ENCODE measurements around the gene EXOC4. TPM values are rescaled to one million over a fixed set of nuclear protein-coding genes. Genes with fewer than 3 reads are reported as not detected.

Gene EXOC4
- total RNA-seq, 1 donor from 2014 or later = 65.0 TPM

DNA sequence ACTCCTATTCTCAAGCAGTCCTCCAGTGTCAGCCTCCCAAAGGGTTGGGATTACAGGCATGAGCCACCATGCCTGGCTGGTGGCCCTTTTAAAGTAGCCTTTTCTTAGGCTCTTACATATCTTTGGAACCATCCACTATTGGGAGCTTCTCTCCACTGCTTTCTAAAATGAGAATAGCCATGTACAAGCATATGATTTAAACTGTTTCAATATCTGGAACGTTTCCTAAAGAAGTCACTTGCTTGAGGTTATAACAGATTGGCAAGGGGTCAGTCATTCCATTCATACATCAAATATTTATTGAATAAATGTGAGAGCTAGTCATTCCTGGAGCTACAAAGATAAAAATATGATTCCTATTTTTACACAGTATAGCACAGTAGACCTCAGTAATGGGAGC, 776.9 kb downstream of the EXOC4 start:
- H3K36me3 Mint-ChIP-seq (ENCODE audit: low read depth) = no peaks in the 10 kb centered on the region
- H3K4me1 Mint-ChIP-seq (ENCODE audit: low read depth) = no peaks in the 10 kb centered on the region
- intact Hi-C loops (cut with micrococcal nuclease) = no loop called here
- DNase-seq (ENCODE audit: low spot score) = no peak
- no peak overlapping the region for H3K27ac Mint-ChIP-seq
- no peaks in the 10 kb centered on the region for H3K27me3 Mint-ChIP-seq (ENCODE audit: low read depth)
- H3K4me3 Mint-ChIP-seq (ENCODE audit: low read depth) = no peak overlapping the region
- no peaks in the 10 kb centered on the region for H3K9me3 Mint-ChIP-seq

DNA sequence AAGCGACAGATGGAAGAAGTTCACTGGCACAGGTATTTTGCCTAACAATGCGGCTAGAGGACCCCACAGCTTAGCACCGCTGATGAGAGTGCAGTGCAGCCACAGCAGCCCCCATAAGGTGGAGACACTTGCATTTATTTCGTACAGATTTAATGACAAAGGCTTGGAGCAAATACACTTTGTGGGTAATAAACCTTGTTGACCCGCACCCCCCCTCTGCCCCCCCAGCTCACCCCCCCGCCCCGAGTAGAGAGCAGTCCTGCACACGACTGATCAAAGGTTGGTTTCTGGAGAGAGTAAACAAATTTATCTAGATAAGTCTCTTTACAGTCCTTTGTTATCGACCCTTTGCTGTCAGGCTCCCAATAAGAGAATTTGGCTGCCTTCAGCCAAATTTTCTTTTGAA, 777.6 kb downstream of the EXOC4 start:
- no peaks in the 10 kb centered on the region for H3K27me3 Mint-ChIP-seq (ENCODE audit: low read depth)
- intact Hi-C loops (cut with micrococcal nuclease) = no loop called here
- DNase-seq (ENCODE audit: low spot score) = no peak
- no peaks in the 10 kb centered on the region for H3K4me1 Mint-ChIP-seq (ENCODE audit: low read depth)
- H3K4me3 Mint-ChIP-seq (ENCODE audit: low read depth) = no peak overlapping the region
- no peaks in the 10 kb centered on the region for H3K9me3 Mint-ChIP-seq
- no peaks in the 10 kb centered on the region for H3K36me3 Mint-ChIP-seq (ENCODE audit: low read depth)
- no peak overlapping the region for H3K27ac Mint-ChIP-seq

DNA sequence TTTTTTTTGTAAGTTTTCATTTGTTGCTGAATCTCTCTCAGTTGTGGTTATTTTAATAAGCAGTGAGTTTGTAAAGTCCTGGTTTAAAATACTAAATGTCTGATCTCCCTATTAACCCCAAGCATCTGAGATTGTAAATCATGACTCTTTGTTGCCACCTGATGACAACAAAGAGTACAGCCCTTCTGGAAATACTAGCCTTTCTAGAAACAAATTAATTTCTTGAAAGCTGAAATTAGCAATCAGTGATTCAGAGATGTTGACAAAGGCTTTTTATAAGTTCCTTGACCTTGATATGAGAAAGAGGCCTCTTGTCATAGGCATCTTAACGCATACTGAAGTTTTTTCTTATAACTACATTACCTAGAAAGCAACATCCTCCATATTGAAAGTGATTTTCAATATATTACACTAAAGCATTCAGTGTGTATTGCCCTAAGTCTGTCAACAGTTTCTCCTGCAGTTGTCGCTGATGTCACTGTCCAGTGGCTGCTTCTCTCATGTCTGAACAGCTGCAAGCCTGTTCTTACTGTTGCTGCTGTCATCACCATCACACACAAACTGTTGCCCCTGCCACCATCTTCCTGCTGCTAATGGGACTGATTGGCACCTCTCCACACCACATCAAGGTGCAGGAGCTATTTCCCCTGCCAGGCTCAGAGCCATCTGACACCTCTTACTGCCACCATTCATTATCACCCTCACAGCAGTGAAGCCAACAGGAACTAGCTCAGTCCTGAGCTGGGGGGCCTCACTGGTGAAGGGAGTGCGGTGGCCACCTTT, 779.1 kb downstream of the EXOC4 start:
- Mint-ChIP-seq H3K4me1 (ENCODE audit: low read depth) (no peaks in the 10 kb centered on the region), H3K9me3 (no peaks in the 10 kb centered on the region), H3K4me3 (ENCODE audit: low read depth) (no peak overlapping the region), H3K36me3 (ENCODE audit: low read depth) (no peaks in the 10 kb centered on the region), H3K27ac (no peak overlapping the region), H3K27me3 (ENCODE audit: low read depth) (no peaks in the 10 kb centered on the region)
- no peak for DNase-seq (ENCODE audit: low spot score)
- intact Hi-C loops (cut with micrococcal nuclease) = no loop called here

DNA sequence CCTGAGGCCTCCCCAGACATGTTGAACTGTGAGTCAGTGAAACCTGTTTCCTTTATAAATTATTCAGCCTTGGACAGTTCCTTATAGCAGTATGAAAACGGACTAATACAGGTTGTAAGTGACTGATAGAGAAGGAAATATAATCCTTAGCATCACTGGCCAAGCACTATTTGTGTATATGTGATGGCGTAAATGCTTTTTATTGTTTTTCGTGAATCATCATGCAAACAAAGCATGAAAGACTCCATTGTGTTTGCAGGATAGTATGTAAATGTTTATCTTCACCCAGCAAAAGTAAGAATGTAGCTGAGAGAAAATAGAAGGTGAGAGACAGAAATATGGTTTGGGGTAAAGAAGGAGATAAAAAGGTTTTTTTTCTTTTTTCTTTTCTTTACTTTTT, 781.8 kb downstream of the EXOC4 start:
- Mint-ChIP-seq H3K4me3 (ENCODE audit: low read depth) (no peak overlapping the region), H3K36me3 (ENCODE audit: low read depth) (no peaks in the 10 kb centered on the region), H3K4me1 (ENCODE audit: low read depth) (no peaks in the 10 kb centered on the region), H3K27me3 (ENCODE audit: low read depth) (no peaks in the 10 kb centered on the region), H3K27ac (no peak overlapping the region), H3K9me3 (no peaks in the 10 kb centered on the region)
- intact Hi-C loops (cut with micrococcal nuclease) = no loop called here
- DNase-seq (ENCODE audit: low spot score) = no peak

DNA sequence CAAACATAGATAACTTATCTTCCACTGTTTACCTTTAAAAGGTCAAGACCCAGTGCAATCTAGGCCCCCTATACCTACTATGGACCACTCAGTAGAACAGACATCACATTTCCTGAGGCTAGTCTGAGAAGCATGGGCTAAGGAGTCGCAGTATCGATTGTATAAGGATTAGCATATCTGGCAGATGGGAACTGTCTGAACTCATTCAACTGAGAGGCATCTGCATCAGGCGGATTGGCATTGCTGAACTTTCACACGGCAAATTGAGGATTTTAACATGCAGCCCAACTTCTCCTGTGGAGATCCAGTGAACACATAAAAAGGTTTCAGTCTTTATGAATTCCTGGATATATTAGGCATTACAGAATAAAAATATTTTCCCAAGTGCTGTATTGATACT, 785.1 kb downstream of the EXOC4 start:
- Mint-ChIP-seq H3K27ac (no peak overlapping the region), H3K4me3 (ENCODE audit: low read depth) (no peak overlapping the region), H3K4me1 (ENCODE audit: low read depth) (no peaks in the 10 kb centered on the region), H3K9me3 (no peaks in the 10 kb centered on the region), H3K27me3 (ENCODE audit: low read depth) (no peaks in the 10 kb centered on the region), H3K36me3 (ENCODE audit: low read depth) (no peaks in the 10 kb centered on the region)
- intact Hi-C loops (cut with micrococcal nuclease) = no loop called here
- no peak for DNase-seq (ENCODE audit: low spot score)

DNA sequence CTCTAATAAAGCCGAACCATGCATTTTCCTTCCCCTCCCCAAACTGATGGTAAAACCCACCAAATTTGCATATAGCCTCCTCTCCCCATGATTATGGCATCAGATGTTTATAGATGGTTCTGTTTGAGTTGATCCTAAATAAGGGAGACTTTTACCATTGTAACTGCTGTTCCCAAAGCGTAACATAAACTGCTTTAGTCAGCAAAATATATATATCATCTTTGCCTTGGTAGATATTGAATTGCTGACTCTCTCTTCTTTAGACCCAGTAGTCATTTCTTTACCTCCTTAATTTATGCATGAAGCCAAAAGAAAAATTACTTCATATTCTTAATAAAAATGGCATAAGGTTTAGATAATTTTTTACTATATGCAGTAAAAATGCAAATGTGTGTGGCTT, 788.1 kb downstream of the EXOC4 start:
- Mint-ChIP-seq H3K27me3 (ENCODE audit: low read depth) (no peaks in the 10 kb centered on the region), H3K36me3 (ENCODE audit: low read depth) (no peaks in the 10 kb centered on the region), H3K9me3 (no peaks in the 10 kb centered on the region), H3K4me1 (ENCODE audit: low read depth) (no peaks in the 10 kb centered on the region), H3K4me3 (ENCODE audit: low read depth) (no peak overlapping the region), H3K27ac (no peak overlapping the region)
- intact Hi-C loops (cut with micrococcal nuclease) = no loop called here
- no peak for DNase-seq (ENCODE audit: low spot score)

DNA sequence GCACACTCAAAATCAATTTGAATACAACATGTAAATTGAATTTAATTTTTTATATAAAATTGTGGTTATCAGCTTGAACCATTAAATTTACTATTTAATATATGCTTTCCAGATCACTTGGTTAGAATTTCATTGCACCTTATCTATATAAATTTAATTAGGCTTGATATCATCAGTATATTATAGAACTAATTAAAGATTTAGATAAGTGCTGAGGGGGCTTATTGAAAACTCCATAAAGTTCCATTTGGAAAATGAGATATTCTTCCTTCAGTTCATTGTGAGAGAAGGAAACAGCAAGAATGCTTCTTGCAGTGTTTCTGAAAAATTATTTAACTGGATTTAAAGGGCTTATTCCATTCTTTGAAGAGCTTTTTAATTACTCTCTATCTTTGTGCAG, 788.6 kb downstream of the EXOC4 start:
- no peak for DNase-seq (ENCODE audit: low spot score)
- intact Hi-C loops (cut with micrococcal nuclease) = no loop called here
- H3K9me3 Mint-ChIP-seq = no peaks in the 10 kb centered on the region
- H3K36me3 Mint-ChIP-seq (ENCODE audit: low read depth) = no peaks in the 10 kb centered on the region
- H3K4me3 Mint-ChIP-seq (ENCODE audit: low read depth) = no peak overlapping the region
- no peaks in the 10 kb centered on the region for H3K27me3 Mint-ChIP-seq (ENCODE audit: low read depth)
- no peak overlapping the region for H3K27ac Mint-ChIP-seq
- H3K4me1 Mint-ChIP-seq (ENCODE audit: low read depth) = no peaks in the 10 kb centered on the region

DNA sequence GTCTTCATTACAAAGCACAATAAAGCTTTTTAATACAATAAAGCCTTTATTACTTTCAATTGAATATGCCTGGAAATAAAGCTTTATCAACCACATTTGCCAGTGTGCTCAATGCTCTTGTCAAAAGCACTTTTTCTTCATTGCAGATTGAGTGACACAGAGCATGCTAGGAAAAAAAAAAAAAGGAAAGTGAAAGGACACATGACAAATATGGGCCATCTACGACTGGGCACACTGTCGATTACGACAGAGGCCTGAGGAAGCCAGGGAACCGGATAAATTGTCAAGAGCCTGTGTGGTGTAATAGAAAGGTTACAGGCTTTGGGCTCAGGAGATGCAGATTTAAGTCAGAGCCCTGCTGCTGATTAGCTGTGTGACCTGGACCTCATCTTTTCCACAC, 789.4 kb downstream of the EXOC4 start:
- intact Hi-C loops (cut with micrococcal nuclease) = no loop called here
- H3K27me3 Mint-ChIP-seq (ENCODE audit: low read depth) = no peaks in the 10 kb centered on the region
- no peak overlapping the region for H3K4me3 Mint-ChIP-seq (ENCODE audit: low read depth)
- no peaks in the 10 kb centered on the region for H3K4me1 Mint-ChIP-seq (ENCODE audit: low read depth)
- H3K9me3 Mint-ChIP-seq = no peaks in the 10 kb centered on the region
- H3K36me3 Mint-ChIP-seq (ENCODE audit: low read depth) = no peaks in the 10 kb centered on the region
- no peak for DNase-seq (ENCODE audit: low spot score)
- no peak overlapping the region for H3K27ac Mint-ChIP-seq

DNA sequence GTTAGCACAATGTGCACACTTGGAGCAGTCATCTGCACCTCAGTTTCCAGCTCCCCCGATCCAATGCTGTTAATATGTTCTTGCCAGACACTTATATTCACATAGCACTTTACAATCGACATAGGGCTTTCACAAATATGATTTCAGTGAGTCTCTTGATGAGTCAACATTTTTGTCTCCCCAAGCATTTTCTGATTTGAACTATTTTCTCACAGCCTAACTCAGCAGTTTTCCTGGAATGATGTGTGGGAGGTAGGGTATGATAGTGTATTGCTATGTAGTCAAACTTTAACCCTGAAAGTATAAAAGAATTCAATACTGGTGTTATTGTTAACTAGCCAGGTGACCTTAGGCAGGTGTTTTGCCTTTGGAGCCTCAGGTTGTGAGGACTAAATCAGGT, 791.8 kb downstream of the EXOC4 start:
- no peaks in the 10 kb centered on the region for H3K27me3 Mint-ChIP-seq (ENCODE audit: low read depth)
- no peak overlapping the region for H3K4me3 Mint-ChIP-seq (ENCODE audit: low read depth)
- no peak for DNase-seq (ENCODE audit: low spot score)
- no peaks in the 10 kb centered on the region for H3K36me3 Mint-ChIP-seq (ENCODE audit: low read depth)
- intact Hi-C loops (cut with micrococcal nuclease) = no loop called here
- H3K27ac Mint-ChIP-seq = no peak overlapping the region
- H3K4me1 Mint-ChIP-seq (ENCODE audit: low read depth) = no peaks in the 10 kb centered on the region
- no peaks in the 10 kb centered on the region for H3K9me3 Mint-ChIP-seq

DNA sequence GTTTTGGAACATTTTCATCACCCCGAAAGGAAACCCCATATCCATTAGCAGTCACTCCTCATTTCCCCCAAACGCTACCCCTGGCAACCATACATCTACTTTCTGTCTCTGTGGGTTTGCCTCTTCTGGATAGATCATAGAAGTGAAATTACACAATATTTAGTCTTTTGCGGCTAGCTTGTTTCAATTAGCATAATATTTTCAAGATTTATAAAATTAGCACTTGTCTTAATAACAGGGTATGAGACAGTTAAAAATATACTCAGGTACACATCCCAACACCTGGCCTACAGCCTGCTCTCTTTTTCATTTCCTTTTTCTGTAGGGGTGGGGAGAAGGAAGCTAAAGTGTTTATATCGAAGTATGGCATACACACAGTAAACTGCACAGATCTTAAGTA, 792.8 kb downstream of the EXOC4 start:
- H3K4me1 Mint-ChIP-seq (ENCODE audit: low read depth) = no peaks in the 10 kb centered on the region
- no peak overlapping the region for H3K4me3 Mint-ChIP-seq (ENCODE audit: low read depth)
- H3K27ac Mint-ChIP-seq = no peak overlapping the region
- H3K36me3 Mint-ChIP-seq (ENCODE audit: low read depth) = no peaks in the 10 kb centered on the region
- intact Hi-C loops (cut with micrococcal nuclease) = no loop called here
- no peaks in the 10 kb centered on the region for H3K27me3 Mint-ChIP-seq (ENCODE audit: low read depth)
- DNase-seq (ENCODE audit: low spot score) = no peak
- no peaks in the 10 kb centered on the region for H3K9me3 Mint-ChIP-seq

DNA sequence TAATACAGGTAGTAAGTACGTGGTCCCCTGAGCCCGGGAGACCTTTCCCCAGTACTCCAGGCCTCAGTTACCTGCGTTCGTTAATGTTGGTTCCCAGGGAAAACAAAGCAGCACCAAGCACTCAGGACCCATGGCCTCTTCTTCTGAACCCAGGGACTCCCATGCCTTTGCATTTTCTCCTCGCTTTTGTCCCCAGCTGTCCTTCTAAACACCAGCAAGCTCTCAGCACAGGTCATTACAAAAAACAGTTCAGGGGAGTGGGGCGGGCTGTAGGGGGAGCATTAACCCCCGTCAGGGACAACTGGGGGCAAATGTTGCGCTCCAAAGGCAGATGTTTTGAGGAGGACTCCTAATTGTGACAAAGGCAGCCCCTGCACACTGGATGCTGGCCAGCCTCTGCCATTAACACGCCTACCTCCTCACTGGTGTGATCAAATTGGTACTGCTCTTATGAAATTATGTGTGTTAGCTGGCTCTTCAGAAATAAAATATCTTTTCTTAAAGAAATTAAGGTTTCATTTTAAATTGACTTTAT, 793.8 kb downstream of the EXOC4 start:
- intact Hi-C loops (cut with micrococcal nuclease) = no loop called here
- H3K36me3 Mint-ChIP-seq (ENCODE audit: low read depth) = no peaks in the 10 kb centered on the region
- no peaks in the 10 kb centered on the region for H3K27me3 Mint-ChIP-seq (ENCODE audit: low read depth)
- DNase-seq (ENCODE audit: low spot score) = no peak
- H3K9me3 Mint-ChIP-seq = no peaks in the 10 kb centered on the region
- H3K4me1 Mint-ChIP-seq (ENCODE audit: low read depth) = no peaks in the 10 kb centered on the region
- no peak overlapping the region for H3K27ac Mint-ChIP-seq
- no peak overlapping the region for H3K4me3 Mint-ChIP-seq (ENCODE audit: low read depth)

DNA sequence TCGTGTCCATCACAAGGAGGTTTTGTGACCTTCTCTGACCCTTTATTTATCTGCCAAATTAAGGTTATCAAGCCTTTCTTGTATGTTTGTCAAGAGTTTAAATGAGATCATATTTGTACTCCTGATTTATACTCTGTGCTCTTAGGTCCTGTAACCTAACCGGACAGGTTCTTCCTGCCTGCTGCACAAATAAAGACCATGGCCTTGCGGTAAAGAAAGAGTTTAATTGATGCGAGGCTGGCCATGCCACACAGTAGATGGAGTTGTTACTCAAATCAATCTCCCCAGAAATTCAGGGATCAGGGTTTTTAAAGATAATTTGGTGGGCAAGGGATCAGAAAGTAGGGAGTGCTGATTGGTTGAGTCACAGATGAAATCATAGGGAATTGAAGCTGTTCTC, 794.8 kb downstream of the EXOC4 start:
- H3K4me3 Mint-ChIP-seq (ENCODE audit: low read depth) = no peak overlapping the region
- no peaks in the 10 kb centered on the region for H3K4me1 Mint-ChIP-seq (ENCODE audit: low read depth)
- no peak overlapping the region for H3K27ac Mint-ChIP-seq
- H3K27me3 Mint-ChIP-seq (ENCODE audit: low read depth) = no peaks in the 10 kb centered on the region
- DNase-seq (ENCODE audit: low spot score) = no peak
- intact Hi-C loops (cut with micrococcal nuclease) = no loop called here
- H3K36me3 Mint-ChIP-seq (ENCODE audit: low read depth) = no peaks in the 10 kb centered on the region
- no peaks in the 10 kb centered on the region for H3K9me3 Mint-ChIP-seq

DNA sequence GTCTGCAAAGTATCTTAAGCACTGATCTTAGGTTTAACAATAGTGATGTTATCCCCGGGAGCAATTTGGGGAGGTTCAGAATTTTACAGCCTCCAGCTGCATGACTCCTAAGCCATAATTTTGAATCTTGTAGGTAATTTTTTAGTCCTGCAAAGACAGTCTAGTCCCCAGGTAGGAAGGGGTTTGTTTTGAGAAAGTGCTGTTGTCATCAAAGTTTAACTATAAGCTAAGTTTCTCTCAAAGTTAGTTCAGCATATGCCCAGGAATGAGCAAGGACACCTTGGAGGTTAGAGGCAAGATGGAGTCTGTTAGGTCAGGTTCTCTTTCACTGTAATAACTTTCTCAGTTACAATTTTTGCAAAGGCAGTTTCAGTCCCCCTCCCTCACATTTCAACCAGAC, 795.3 kb downstream of the EXOC4 start:
- Mint-ChIP-seq H3K4me1 (ENCODE audit: low read depth) (no peaks in the 10 kb centered on the region), H3K27me3 (ENCODE audit: low read depth) (no peaks in the 10 kb centered on the region), H3K9me3 (no peaks in the 10 kb centered on the region), H3K4me3 (ENCODE audit: low read depth) (no peak overlapping the region), H3K36me3 (ENCODE audit: low read depth) (no peaks in the 10 kb centered on the region), H3K27ac (no peak overlapping the region)
- intact Hi-C loops (cut with micrococcal nuclease) = no loop called here
- no peak for DNase-seq (ENCODE audit: low spot score)

DNA sequence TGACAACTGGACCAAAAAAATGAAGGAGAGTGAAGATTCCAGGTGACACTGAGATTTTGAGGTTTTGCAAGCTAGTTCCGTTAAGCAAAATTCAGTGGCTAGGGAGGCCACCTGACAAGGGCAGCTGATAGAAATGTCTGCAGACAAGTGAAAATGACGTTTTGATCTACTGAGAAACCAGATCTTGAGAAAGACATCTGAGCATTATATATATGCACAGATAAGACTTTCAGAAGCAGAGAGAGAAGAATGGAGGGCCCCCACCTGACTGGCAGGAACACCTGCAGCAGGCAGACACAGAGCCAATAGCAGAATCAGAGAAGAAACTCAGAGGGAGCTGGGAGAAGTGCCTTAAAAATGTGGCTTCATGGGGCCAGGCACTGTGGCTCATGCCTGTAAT, 798.1 kb downstream of the EXOC4 start:
- no peak for DNase-seq (ENCODE audit: low spot score)
- intact Hi-C loops (cut with micrococcal nuclease) = no loop called here
- no peaks in the 10 kb centered on the region for H3K9me3 Mint-ChIP-seq
- no peaks in the 10 kb centered on the region for H3K4me1 Mint-ChIP-seq (ENCODE audit: low read depth)
- no peaks in the 10 kb centered on the region for H3K27me3 Mint-ChIP-seq (ENCODE audit: low read depth)
- H3K27ac Mint-ChIP-seq = no peak overlapping the region
- no peaks in the 10 kb centered on the region for H3K36me3 Mint-ChIP-seq (ENCODE audit: low read depth)
- H3K4me3 Mint-ChIP-seq (ENCODE audit: low read depth) = no peak overlapping the region
